Measurements from ENCODE around the gene SNX24.

SNX24 gene

GRCh38 chr5:123007754-123008153 is 162.3 kb downstream of the SNX24 start:
- no peak overlapping the region for H3K27ac ChIP-seq
- ChIA-PET POLR2A (ENCODE audit: low non-redundant PET) (no interaction called here), CTCF (no interaction called here)
- TF ChIP-seq CTCF (conservative IDR thresholded peaks at IDR 0.05; ENCODE audit: low read depth) = no peak
- DNase-seq (ENCODE audit: low spot score) = no peak

DNA sequence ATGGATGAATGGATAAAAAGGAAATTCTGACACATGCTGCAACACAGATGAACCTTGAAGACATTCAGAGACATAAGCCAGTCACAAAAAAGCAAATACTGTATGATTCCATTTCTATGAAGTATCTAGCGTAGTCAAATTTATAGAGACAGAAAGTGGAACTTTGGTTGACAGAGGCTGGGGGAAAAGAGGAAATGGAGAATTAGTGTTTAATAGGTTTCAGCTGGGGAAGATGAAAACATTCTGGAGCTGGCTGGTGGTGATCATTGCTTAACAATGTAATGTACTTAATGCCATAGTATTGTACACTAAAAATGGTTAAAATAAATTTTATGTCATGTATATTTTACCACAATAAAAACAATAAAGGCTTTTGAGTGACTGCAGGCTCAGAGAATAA is 166.9 kb downstream of the SNX24 start:
- TF ChIP-seq CTCF (conservative IDR thresholded peaks at IDR 0.05; ENCODE audit: low read depth) = no peak
- POLR2A ChIA-PET (ENCODE audit: low non-redundant PET) = no interaction called here
- H3K27ac ChIP-seq = no peak overlapping the region
- no peak for DNase-seq (ENCODE audit: low spot score)
- CTCF ChIA-PET = no interaction called here

DNA sequence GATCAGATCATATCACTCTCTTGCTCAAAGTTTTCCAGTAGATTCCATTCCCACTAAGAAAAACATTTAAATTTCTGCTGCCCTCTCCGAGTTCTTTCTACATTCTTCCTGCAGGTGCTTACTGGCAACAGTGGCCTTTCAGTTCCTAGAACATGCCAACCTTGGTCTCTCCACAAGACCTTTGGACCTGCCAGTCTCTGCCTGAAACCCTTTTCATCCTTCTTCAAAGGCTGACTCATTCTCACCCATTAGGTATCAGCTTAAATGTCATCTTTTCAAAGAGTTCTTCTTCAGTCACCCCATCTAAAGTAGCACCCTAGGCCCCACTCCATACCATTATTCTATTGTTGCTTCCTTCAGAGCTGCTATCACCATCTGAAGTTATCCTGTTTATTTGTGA is 169.3 kb downstream of the SNX24 start:
- no peak overlapping the region for H3K27ac ChIP-seq
- CTCF ChIA-PET = interaction anchor here (0.7 kb wide), 1 partner anchor 269 kb away, joined by 3 read pairs; no protein-coding TSS in a partner anchor
- POLR2A ChIA-PET (ENCODE audit: low non-redundant PET) = no interaction called here
- no peak for DNase-seq (ENCODE audit: low spot score)
- TF ChIP-seq CTCF (conservative IDR thresholded peaks at IDR 0.05; ENCODE audit: low read depth) = no peak

- ChIA-PET CTCF (interaction anchor here (0.6 kb wide), 2 partner anchors 14 to 250 kb away, joined by 3 read pairs; no protein-coding TSS in a partner anchor), POLR2A (ENCODE audit: low non-redundant PET) (no interaction called here)
- no peak for DNase-seq (ENCODE audit: low spot score)
- H3K27ac ChIP-seq = no peak overlapping the region
- no peak for TF ChIP-seq CTCF (conservative IDR thresholded peaks at IDR 0.05; ENCODE audit: low read depth)
Measured at GRCh38 chr5:123028222-123028621, 182.8 kb downstream of the SNX24 start.

GRCh38 chr5:123033157-123033671 is 187.8 kb downstream of the SNX24 start:
- ChIA-PET POLR2A (ENCODE audit: low non-redundant PET) (interaction anchor here (0.5 kb wide), 1 partner anchor 38 kb away, joined by 3 read pairs; no protein-coding TSS in a partner anchor), CTCF (no interaction called here)
- peak; percentile 22 for DNase-seq (ENCODE audit: low spot score)
- TF ChIP-seq CTCF (conservative IDR thresholded peaks at IDR 0.05; ENCODE audit: low read depth) = no peak
- H3K27ac ChIP-seq = no peak overlapping the region

- CTCF ChIA-PET = interaction anchor here (0.6 kb wide), 1 partner anchor 204 kb away, joined by 3 read pairs; no protein-coding TSS in a partner anchor
- POLR2A ChIA-PET (ENCODE audit: low non-redundant PET) = no interaction called here
- peak overlapping the region; percentile 79 for H3K27ac ChIP-seq
- TF ChIP-seq CTCF (conservative IDR thresholded peaks at IDR 0.05; ENCODE audit: low read depth) = no peak
- DNase-seq (ENCODE audit: low spot score) = peak; percentile 59
Measured at GRCh38 chr5:123035360-123035917, 190.0 kb downstream of the SNX24 start.
